NCI-H1105 (cell line): ENCODE results near the gene CARMIL1.

Experiments used
- DNase-seq: peaks from one replicate; lab custom pipeline; 2025; lab: John Stamatoyannopoulos, UW

Gene CARMIL1

GRCh38 chr6:25446830-25447569, 167.8 kb downstream of the CARMIL1 start:
- no peak for DNase-seq

DNA sequence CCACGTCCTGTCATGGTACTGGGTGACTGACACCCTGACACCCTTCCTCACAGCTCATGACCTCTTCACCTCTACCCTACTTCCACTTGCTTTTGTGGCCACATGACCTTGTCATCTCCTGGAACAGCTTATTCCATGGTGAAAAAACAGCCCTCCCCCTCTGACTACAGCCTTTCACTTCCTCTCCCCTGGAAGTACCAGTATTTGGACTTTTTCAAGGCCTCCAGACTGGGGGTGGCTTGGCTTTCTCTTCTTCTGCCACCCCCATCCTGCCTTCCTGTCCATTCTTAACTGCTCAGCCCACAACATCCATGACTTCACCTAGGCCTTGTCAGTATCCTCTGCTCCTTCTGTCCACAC, 168.4 kb downstream of the CARMIL1 start:
- DNase-seq, result no peak

- no peak for DNase-seq
These were observed 169.9 kb downstream of the CARMIL1 start for GRCh38 chr6:25448965-25449538.

DNA sequence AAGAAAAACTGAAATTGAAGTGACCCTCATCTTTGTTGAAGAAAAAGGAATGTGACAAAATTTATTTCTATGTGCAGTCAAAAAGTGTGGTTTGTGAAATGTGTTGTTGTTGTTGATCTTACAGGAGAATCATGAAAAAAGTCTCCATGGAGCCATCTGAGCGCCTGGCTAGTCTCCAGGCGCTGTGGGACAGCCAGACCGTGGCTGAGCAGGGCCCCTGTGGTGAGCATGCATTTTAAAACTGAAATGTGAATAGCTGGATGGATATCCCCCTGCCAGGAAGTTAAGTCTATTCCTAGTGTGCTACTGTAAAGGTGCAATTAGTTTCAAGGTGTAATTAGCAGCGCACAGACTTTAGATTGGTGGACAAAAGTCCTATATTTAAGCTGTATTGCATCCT, 170.6 kb downstream of the CARMIL1 start:
- peak; percentile 24 for DNase-seq

DNA sequence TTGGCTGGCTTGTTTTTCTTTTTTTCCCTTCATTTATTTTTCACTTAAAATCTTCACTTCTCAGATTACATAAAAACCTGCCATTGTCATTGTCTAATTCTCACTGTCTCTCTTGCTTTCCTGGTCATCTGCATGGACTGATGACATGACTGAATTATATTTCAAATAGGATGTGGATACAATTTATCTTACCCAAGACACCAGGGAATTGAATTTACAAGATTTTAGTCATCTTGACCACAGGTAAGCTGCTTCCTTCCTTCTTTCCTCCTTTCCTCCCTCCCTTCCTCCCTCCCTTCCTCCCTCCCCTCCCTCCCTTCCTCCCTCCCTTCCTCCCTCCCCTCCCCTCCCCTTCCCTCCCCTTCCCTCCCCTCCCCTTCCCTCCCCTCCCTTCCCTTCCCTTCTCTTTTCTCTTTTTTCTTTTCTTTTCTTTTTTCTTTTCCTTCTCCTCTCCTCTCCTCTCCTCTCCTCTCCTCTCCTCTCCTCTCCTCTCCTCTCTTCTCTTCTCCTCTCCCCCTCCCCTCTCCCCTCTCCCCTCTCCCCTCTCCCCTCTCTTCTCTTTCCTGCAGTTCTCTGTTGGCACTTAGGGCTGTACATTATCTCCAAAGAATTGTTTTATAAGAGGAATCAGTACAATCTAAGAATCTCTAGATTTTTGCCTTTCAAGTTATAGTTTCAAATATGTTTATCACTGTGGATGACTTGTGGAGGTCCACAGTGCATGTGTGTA, 171.5 kb downstream of the CARMIL1 start:
- no peak for DNase-seq

DNA sequence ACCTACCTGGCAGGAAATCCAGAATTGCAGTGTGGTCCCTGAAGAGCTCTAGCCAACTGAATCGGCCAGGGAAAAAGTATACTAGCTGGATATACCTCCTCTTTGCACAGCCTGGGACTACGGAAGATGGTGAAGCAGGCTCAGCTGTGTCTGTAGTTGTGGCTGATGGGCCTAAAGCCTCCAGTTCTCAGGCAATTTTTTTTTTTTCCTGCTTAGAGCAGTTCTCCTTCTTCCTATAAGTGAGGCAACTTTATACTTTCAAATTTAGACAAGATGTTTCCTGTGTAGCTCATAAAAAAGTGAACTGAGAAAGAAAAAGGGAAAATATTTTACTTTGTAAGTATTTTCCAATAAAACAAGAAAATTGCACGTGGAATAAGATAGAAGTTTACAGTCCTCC, 172.9 kb downstream of the CARMIL1 start:
- DNase-seq, result no peak

GRCh38 chr6:25453288-25453687, 174.1 kb downstream of the CARMIL1 start:
- no peak for DNase-seq

DNA sequence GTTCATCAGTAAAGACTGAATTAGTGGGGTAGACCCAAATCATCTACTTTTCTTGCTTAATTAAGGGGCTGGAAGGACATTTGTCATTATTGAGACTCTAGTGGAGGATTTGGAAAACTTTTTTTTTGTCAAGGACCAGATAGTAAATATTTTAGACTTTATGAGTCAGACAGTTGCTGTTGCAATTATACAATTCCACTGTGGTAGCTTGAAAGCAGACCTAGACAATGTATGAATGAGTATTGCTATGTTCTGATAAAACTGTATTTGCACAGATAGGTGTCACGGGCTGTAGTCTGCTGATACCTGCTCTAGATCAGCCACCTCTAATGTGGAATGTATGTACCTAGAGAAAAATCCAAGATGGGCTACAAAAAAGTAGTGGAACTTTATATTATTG, 175.0 kb downstream of the CARMIL1 start:
- no peak for DNase-seq

- peak; percentile 13 for DNase-seq
These were observed 177.3 kb downstream of the CARMIL1 start for GRCh38 chr6:25456249-25457040.

- DNase-seq, result no peak
These were observed 178.3 kb downstream of the CARMIL1 start for GRCh38 chr6:25457516-25457915.

GRCh38 chr6:25458485-25458884, 179.3 kb downstream of the CARMIL1 start:
- DNase-seq, result no peak

DNA sequence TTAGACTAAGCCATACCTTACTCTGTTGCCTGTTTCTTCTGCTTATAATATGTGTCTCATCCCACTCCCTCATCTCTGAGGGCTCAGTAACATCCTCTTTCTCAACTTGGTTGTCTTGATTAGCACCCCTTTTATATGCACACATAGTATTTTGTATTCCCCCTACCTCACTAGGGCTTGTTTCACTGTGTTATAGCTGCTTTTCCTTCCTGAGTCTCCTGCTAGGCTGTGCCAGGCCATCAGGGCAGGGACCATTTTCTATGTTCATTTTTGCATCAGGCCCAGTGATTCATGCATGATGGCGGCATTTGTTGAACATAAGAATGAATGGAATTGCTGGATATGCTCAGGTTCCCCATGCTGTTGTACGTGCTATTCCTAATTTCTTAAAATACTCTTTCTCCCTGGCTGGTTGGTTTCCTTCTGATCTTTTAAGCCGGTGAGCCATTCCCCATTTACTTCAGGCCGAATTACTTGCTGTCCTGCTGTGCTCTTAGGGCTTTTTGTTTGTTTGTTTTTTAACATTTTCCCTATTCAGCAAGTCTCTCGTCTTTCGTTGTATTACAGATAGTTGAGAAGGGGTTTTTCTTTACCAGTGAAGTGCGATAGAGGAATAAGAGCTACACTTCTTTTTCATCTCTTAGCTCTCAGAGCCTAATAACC, 183.2 kb downstream of the CARMIL1 start:
- DNase-seq, result no peak

DNA sequence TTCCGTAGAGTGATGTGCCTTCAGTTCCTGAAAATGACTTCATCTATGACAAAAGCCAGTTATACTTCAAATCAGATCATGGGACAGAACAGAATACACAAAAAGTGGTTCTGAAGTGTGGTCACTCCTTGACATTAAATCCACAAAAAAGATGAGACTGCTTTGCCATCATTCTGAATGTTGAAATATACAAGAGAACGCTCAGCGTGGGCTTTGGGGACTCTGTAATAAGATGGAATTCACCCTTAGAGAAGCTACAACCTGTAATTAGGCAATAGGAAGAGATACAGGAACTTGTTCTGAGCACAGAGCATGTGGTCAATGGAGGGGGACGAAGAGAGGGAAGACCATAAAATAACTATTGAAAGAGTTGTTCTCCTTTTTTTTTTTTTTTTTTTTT, 184.3 kb downstream of the CARMIL1 start:
- no peak for DNase-seq

DNA sequence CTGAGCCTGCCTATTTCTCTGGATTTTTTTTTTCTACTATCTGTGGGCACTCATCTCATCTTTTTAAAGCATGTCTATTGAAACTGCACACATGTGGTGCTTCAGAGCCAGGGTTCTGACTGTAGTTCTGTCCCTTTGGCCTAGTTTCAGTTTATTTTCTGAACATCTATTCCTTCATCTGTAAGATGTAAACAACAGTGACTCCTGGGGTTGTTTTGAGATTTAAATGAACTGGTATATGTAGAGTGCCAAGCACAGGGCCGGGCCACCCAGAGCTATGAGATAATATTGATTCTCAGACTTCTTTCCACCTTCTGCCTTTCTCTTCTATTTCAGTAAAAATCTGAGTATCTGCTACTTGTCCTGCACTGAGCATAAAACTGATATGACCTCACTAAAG, 185.1 kb downstream of the CARMIL1 start:
- DNase-seq, result no peak

- DNase-seq, result no peak
These were observed 186.8 kb downstream of the CARMIL1 start for GRCh38 chr6:25465941-25466340.

- DNase-seq, result no peak
These were observed 189.7 kb downstream of the CARMIL1 start for GRCh38 chr6:25468881-25469280.

DNA sequence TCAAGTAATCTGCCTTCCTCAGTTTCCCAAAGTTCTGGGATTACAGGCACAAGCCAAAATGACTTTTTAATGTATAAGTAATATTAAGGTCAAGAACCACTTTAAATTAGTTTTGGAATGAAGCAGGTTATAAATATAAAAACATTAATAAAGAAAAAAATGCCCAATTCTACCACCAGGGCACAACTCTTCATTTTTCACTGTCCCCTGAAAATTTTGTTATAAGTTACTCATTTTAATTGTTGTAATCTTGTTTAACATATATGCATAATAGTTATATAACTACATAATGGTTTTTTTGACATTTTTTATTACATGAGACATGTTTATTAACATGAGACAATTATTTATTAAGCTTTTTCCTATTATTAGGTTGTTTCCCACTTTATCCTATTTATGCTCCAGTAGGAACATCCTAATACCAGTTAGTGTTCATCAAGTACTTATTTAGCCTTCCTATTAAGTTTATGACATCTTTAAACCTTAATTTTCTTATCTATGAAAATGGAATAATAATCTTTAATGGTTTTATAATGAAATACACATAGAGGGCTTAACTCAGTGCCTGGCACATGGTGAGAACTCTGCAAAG, 190.7 kb downstream of the CARMIL1 start:
- DNase-seq, result no peak

GRCh38 chr6:25472306-25472705, 193.1 kb downstream of the CARMIL1 start:
- peak; percentile 8 for DNase-seq

DNA sequence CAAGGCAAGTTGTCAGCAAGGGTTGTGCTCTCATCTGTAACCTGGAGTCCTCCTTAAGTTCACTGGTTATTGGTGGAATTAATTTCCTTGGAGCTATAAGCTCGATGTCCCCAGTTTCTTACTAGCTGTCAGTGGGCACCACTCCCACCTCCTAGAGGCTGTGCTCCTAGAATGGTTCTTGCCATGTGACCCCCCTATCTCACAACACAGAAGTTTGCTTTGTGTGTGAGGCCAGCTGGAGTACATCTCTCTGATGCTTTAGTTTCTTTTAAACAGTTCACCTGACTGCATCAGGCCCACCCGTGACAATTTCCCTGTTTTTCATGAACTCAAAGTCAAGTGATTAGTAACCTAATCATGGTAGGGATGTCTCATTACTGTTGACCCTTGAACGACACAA, 193.7 kb downstream of the CARMIL1 start:
- DNase-seq, result no peak

- DNase-seq, result no peak
These were observed 194.3 kb downstream of the CARMIL1 start for GRCh38 chr6:25473447-25473846.

DNA sequence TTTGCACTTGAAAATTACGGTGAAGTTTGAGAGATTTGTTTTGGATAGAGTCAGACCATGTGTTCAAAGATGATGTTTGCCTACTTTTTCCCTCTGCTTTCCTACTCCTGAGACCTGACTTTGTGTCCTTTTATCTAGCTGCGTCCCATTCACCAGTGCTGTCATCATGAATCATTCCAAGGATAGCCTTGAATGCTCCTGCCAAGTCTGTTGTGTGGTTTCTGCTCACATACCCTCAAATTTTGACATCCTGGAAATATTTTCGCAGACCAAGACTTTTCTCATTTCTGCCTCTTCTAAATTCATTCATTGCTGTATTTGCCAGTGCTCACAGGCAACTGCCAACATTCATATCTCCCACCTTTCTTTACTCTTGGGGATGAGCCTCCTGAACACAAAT, 197.0 kb downstream of the CARMIL1 start:
- no peak for DNase-seq
